RWPE2 (cell line): ENCODE data around the gene LARP1.
A peak's percentile ranks its signal among the peaks of the same experiment; 100 is the strongest.
"Not testable (repeated sequence)": the region's sequence is repeated elsewhere in the genome, so short reads cannot be mapped to it uniquely, and the experiment has no call there.

Experiments
- ATAC-seq: fragments of 200-7000 bp; cut with Tn5 transposase; 3 replicates; pipeline ENCODE4 v1.9.1; 2021; ENCODE audit warnings: low read depth
- DNase-seq: peaks from one replicate; pipeline ENCODE4 v3.0.0-alpha.2; 2020; ENCODE audit warnings: low spot score
- H3K27ac ChIP-seq: fragments of 450-650 bp; 2 replicates; pipeline ENCODE4 v1.5.1; 2017; ENCODE audit warnings: mild to moderate bottlenecking; ENCODE audit not compliant: poor library complexity, severe bottlenecking
- H3K27me3 ChIP-seq: fragments of 250-450 bp; sonication (Bioruptor Pico); 2 replicates; pipeline ENCODE4 v1.5.1; 2021; ENCODE audit warnings: mild to moderate bottlenecking, moderate library complexity; ENCODE audit not compliant: insufficient read depth, poor library complexity, severe bottlenecking
- H3K36me3 ChIP-seq: fragments of 250-450 bp; sonication (Bioruptor Pico); 2 replicates; pipeline ENCODE4 v1.5.1; 2020; ENCODE audit warnings: low read depth, mild to moderate bottlenecking, moderate library complexity
- H3K4me1 ChIP-seq: fragments of 250-450 bp; sonication (Bioruptor Pico); 2 replicates; pipeline ENCODE4 v1.5.1; 2021; ENCODE audit warnings: mild to moderate bottlenecking, moderate library complexity; ENCODE audit not compliant: insufficient read depth, poor library complexity, severe bottlenecking
- H3K4me3 ChIP-seq: fragments of 250-450 bp; sonication (Bioruptor Pico); 2 replicates; pipeline ENCODE4 v1.5.1; 2021; ENCODE audit warnings: mild to moderate bottlenecking, moderate library complexity; ENCODE audit not compliant: severe bottlenecking
- H3K9me3 ChIP-seq: fragments of 250-450 bp; sonication (Bioruptor Pico); 2 replicates; pipeline ENCODE4 v1.5.1; 2021; ENCODE audit warnings: mild to moderate bottlenecking, moderate library complexity; ENCODE audit not compliant: severe bottlenecking
- TF ChIP-seq, protein P1 (sequence below): fragments of 450-650 bp; IDR thresholded peaks from one replicate; pipeline ENCODE4 v1.5.1; 2017; ENCODE audit warnings: mild to moderate bottlenecking, moderate library complexity; ENCODE audit not compliant: poor library complexity, severe bottlenecking

LARP1 gene

DNA sequence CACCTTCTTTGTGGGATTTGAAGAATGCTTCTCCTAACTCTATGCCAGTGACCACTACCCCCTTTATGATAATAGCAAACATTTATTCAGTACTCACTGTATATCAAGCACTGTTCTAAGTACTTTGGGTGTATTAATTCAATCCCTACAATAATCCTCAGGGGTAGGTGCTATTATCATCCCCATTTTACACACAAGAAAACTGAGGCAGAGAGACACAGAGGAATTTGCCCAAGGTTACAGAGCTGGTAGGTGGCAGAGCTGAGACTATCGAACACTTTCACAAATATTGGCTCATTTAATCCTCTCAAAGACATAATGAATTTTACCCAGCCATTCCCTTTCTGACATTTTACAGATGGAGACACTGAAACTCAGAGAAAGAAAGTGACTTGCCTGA, 9.8 kb upstream of the LARP1 start:
- no peaks in the 10 kb centered on the region for H3K4me1 ChIP-seq
- no peak for DNase-seq
- no peaks in the 10 kb centered on the region for H3K9me3 ChIP-seq
- no peak overlapping the region for H3K27ac ChIP-seq
- H3K4me3 ChIP-seq: no peak overlapping the region
- no peaks in the 10 kb centered on the region for H3K36me3 ChIP-seq
- TF ChIP-seq, protein P1, sequence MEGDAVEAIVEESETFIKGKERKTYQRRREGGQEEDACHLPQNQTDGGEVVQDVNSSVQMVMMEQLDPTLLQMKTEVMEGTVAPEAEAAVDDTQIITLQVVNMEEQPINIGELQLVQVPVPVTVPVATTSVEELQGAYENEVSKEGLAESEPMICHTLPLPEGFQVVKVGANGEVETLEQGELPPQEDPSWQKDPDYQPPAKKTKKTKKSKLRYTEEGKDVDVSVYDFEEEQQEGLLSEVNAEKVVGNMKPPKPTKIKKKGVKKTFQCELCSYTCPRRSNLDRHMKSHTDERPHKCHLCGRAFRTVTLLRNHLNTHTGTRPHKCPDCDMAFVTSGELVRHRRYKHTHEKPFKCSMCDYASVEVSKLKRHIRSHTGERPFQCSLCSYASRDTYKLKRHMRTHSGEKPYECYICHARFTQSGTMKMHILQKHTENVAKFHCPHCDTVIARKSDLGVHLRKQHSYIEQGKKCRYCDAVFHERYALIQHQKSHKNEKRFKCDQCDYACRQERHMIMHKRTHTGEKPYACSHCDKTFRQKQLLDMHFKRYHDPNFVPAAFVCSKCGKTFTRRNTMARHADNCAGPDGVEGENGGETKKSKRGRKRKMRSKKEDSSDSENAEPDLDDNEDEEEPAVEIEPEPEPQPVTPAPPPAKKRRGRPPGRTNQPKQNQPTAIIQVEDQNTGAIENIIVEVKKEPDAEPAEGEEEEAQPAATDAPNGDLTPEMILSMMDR: no peak
- ATAC-seq: no peak
- no peaks in the 10 kb centered on the region for H3K27me3 ChIP-seq

DNA sequence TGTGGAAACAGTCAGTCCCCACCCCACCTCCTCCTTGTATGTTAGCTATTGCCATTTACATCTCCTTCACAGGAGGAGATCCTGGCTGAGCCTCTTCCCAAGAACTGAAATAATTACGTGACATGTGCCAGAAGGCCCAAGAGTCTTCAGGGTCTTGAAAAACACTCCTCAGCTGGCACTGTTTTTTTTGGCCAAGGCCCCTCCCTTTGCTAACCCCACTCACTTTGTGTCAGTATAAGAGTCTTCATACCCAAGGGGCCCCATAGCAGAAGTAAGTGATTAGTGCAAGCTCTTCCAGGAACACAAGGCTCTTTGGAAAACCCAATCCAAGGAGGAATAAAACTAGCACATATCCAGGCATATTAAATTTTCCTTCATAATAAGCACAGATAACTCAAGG, 5.7 kb upstream of the LARP1 start:
- Histone ChIP-seq H3K27me3 (no peaks in the 10 kb centered on the region), H3K27ac (no peak overlapping the region), H3K4me3 (no peak overlapping the region), H3K9me3 (no peaks in the 10 kb centered on the region), H3K4me1 (peaks cover 11% of the 10 kb centered on the region), H3K36me3 (no peaks in the 10 kb centered on the region)
- ATAC-seq (no peak), DNase-seq (no peak)
- TF ChIP-seq, protein P1: no peak

DNA sequence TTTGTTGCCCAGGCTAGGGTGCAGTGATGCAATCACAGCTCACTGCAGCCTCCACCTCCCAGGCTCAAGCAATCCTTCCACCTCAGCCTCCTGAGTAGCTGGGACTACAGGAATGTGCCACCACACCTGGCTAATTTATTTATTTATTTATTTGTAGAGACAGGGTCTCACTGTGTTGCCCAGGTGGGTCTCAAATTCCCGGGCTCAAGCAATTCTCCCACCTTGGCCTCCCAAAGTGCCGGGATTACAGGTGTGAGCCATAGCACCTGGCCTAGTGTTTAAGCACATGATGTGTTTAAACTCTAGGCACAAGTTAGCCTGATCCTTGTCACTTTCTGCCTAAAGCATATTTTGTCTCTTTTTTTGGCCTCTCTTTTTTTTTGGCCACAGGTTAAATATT, 4.5 kb upstream of the LARP1 start:
- DNase-seq, H3K27ac ChIP-seq, ATAC-seq, H3K9me3 ChIP-seq, H3K36me3 ChIP-seq, H3K4me3 ChIP-seq, H3K27me3 ChIP-seq: not testable (repeated sequence)
- H3K4me1 ChIP-seq: peaks cover 12% of the 10 kb centered on the region

DNA sequence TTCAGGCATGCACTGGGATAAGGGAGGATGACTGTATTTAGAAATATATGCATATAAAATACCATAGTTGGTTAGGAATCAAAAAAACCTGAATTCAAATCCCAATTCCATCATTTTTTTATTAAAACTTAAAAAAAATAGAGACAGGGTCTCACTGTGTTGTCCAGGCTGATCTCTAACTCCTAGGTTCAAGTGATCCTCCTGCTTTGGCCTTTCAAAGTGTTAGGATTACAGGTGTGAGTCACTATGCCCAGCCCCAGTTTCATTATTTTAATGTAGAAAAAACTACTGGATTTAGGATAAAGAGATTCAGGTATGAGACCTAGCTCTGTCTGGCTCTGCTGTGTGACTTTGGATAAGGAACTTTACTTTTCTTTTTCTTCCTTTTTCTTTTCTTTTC, 3.3 kb upstream of the LARP1 start:
- Histone ChIP-seq H3K9me3 (no peaks in the 10 kb centered on the region), H3K27me3 (no peaks in the 10 kb centered on the region), H3K27ac (no peak overlapping the region), H3K36me3 (peaks cover 4% of the 10 kb centered on the region; the same call in 1 of the 2 replicates), H3K4me3 (no peak overlapping the region), H3K4me1 (peaks cover 12% of the 10 kb centered on the region)
- DNase-seq: no peak
- TF ChIP-seq, protein P1: no peak
- ATAC-seq: no peak

DNA sequence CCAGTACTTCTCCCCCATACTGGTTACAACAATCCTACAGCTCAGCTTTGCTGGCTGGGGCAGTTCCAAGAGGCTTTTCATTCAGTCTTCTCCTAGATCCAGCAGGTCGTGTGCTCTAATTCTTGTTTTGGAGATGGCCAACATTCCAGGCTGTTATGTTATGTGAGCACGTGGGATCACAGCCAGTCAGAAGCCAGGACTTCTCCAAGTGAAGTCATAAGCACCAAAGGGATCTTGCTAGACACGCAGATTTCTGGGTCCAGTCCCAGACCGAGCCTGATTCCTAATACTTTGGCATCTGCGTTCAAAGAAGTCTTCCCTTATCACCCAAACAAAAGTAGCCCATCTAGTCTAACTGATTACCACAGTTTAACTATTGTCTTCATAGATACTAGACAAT, 1.4 kb upstream of the LARP1 start:
- ATAC-seq: peak; percentile 14; the same call in 2 of the 3 replicates
- peaks cover 20% of the 10 kb centered on the region for H3K4me1 ChIP-seq
- no peak for DNase-seq
- TF ChIP-seq, protein P1: no peak
- peaks cover 4% of the 10 kb centered on the region; the same call in 1 of the 2 replicates for H3K36me3 ChIP-seq
- peak overlapping the region; percentile 42 for H3K4me3 ChIP-seq
- peak overlapping the region; percentile 80 for H3K27ac ChIP-seq
- H3K27me3 ChIP-seq: no peaks in the 10 kb centered on the region
- H3K9me3 ChIP-seq: no peaks in the 10 kb centered on the region
